ENCODE data around the gene TENM4.

TENM4 gene

GRCh38 chr11:79382301-79383050 lies 58.4 kb downstream of the TENM4 start:
- no peak for DNase-seq

GRCh38 chr11:79381036-79381435 lies 59.8 kb downstream of the TENM4 start:
- no peak for DNase-seq

DNA sequence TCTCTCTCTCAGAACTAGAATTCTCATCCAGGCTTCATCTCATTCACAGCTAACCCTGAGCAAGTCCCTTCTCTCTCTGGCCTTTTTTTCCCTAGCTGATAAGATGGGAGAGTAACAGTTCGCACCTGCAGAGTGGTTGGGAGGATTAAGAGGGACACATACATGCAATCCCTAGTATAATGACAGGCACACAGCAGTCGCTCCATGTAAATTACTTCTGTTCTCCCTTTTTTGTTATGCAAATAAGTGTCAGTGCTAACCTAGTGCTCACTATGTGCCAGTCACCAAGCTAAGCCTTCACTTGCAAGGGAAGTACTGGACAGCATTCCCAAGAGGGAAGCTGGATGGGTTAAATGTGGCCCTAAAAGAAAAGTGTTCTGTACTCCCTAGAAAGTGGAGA lies 63.4 kb downstream of the TENM4 start:
- no peak for DNase-seq

DNA sequence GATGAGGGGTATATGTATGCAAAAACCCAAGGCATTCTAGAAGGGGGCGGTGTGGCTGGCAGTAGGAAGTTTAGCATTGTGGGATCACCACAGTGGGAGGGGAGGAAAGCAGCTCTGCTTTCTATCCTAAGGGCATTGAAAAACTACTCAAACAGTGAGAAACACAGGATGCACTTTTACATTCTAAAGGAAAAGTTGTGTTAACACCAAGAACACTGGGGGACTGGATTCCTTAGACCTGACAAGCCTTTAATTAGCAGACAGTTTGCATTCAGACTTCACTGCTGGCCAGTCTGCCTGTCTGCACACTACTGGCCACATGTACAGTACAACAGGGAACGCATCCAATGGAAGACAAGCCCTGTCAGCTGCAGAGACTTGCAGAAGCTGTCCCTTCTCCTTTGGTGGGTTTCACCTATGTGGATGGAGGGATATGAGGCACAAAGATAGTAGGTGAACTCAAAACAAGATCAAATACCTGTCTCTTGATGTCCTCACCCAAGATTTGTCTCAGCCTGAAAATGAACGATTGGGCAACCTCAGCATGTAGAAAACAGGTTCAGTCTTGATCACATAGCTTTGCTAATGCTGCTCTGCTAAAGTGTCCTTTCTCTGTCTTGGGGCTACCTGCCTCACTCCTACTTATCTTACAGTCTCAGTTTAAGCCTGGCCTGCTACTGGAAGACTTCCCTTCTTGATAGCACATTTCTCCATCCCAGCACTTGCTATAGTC lies 64.8 kb downstream of the TENM4 start:
- no peak for DNase-seq

- no peak for DNase-seq
Observed at GRCh38 chr11:79374727-79375126, 66.1 kb downstream of the TENM4 start.

- no peak for DNase-seq
Observed at GRCh38 chr11:79371724-79372123, 69.1 kb downstream of the TENM4 start.

- DNase-seq: no peak
Observed at GRCh38 chr11:79371152-79371551, 69.7 kb downstream of the TENM4 start.

GRCh38 chr11:79369055-79369454 lies 71.8 kb downstream of the TENM4 start:
- DNase-seq: no peak

GRCh38 chr11:79367844-79368243 lies 73.0 kb downstream of the TENM4 start:
- DNase-seq: no peak

GRCh38 chr11:79366218-79366617 lies 74.6 kb downstream of the TENM4 start:
- DNase-seq: no peak

GRCh38 chr11:79363861-79364378 lies 76.9 kb downstream of the TENM4 start:
- no peak for DNase-seq

DNA sequence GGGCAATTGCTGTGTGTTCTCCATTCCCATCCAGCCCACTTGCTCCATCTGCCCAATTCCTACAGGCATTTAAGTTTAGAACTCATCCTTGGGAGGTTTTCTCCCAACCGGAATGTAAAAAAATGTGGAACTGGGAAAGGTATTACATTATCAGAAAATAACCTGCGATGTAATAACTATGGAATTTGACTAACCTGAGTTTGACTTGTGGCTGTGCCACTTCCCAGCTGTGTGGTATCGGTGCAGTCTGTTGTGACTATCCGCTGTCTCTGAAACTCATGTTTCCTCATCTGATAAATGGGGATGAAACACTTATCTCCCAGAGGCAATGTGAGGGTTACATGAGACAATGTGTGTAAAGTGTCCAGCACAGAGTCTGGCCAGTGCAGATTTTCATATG lies 77.6 kb downstream of the TENM4 start:
- DNase-seq: no peak

DNA sequence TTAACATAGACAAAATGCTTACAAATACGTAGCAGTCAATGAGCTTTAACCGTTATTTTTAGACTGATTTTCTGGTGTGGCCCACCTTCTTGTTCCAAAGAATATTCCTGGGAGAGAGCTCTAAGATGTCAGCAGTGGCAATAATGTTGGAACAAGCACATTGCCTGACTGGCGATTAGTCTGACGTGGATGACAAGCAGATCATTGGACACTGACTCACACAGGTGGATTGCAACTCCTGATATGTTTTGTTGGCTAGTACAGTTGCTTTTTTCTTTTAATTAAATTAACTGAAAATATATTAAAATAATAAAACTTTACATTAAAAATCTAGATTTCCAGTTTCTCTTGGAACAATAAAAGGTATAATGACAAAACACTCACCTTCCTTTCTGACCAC lies 78.0 kb downstream of the TENM4 start:
- no peak for DNase-seq

GRCh38 chr11:79362206-79362757 lies 78.5 kb downstream of the TENM4 start:
- no peak for DNase-seq

GRCh38 chr11:79358258-79358657 lies 82.6 kb downstream of the TENM4 start:
- DNase-seq: no peak

DNA sequence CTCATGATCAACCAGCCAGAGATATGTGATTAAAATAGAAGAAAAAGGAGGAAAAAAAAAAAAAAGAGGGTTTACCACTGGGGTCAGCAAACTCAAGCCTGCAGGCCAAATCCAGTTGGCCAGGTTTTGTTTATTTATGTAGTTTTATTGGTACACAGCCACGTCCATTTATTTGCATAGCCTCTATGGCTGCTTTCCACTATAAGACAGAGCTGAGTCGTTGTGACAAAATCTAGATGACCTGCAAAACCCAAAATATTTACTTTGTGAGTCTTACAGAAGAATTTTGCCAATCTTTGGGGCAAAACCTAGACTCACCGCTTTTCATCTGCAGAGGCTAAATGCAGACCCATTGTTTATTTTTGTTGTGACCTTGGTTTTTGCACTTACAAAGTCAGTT lies 87.1 kb downstream of the TENM4 start:
- DNase-seq: no peak

- DNase-seq: no peak
Observed at GRCh38 chr11:79352349-79352703, 88.5 kb downstream of the TENM4 start.

GRCh38 chr11:79348976-79349682 lies 91.7 kb downstream of the TENM4 start:
- DNase-seq: no peak

GRCh38 chr11:79346021-79346420 lies 94.8 kb downstream of the TENM4 start:
- no peak for DNase-seq

DNA sequence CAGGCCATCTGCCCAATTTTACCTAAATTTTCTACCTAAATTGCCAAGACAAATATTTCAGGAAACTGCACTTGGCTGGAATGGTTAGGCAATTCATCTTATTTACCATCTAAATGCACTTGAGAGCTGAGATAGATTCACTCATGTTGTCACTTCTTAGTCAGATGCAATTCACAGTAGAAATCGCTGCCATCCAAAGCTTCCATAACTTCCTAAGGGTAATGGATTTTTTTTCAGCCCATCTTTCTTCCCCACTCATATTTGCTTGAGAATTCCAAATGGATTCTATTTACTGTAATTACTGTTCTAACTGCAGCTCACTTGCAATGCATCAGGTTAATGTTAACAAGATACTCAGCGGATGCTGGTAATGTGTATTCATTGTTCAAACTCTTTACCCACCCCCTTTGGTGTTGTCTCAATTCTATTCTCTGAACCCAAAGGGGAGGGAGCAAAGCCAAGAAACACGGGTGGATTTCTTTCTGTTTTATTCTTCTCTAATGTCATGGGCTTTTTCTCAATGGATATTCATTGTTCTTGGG lies 96.0 kb downstream of the TENM4 start:
- DNase-seq: no peak

GRCh38 chr11:79342686-79343085 lies 98.1 kb downstream of the TENM4 start:
- no peak for DNase-seq

GRCh38 chr11:79342236-79342635 lies 98.6 kb downstream of the TENM4 start:
- no peak for DNase-seq

- no peak for DNase-seq
Observed at GRCh38 chr11:79340535-79340934, 100.3 kb downstream of the TENM4 start.
